Tibial nerve (tissue), 4 donors: ENCODE data around the gene LRRC75B. TPM values are rescaled to one million over a fixed set of nuclear protein-coding genes. Genes with fewer than 3 reads are reported as not detected.
A peak's percentile ranks its signal among the peaks of the same experiment; 100 is the strongest.

Source experiments
- DNase-seq, 2 donors: peaks; one replicate each; pipeline ENCODE4 v3.0.0-alpha.2; 2019; ENCODE audit warnings: low spot score in 2 of 2
- H3K27ac ChIP-seq, 4 donors: fragments of 200-600 bp; sonication (generic) in 3 of 4; one replicate each; pipeline ENCODE4 v1.5.1; 2017 to 2019; ENCODE audit warnings: mild to moderate bottlenecking in 1 of 4
- H3K27me3 ChIP-seq, 2 donors: fragments of 200-600 bp; sonication (generic) in 1 of 2; one replicate each; pipeline versions ENCODE4 v1.5.1 to v1.6.0; 2017 to 2019
- H3K36me3 ChIP-seq, 3 donors: fragments of 200-600 bp; sonication (generic); one replicate each; pipeline ENCODE4 v1.5.1; 2018 to 2019
- H3K4me1 ChIP-seq, 4 donors: fragments of 200-600 bp; sonication (generic) in 3 of 4; one replicate each; pipeline ENCODE4 v1.5.1; 2017 to 2019
- H3K4me3 ChIP-seq, 4 donors: fragments of 200-600 bp; sonication (generic) in 3 of 4; one replicate each; pipeline ENCODE4 v1.5.1; 2017 to 2019; ENCODE audit warnings: mild to moderate bottlenecking in 1 of 4, moderate library complexity in 1 of 4
- H3K9me3 ChIP-seq, 4 donors: fragments of 200-600 bp; sonication (generic) in 3 of 4; one replicate each; pipeline ENCODE4 v1.5.1; 2017 to 2019
- EP300 ChIP-seq, 2 donors: sonication (generic); formaldehyde crosslinking; IDR thresholded peaks; one replicate each; pipeline ENCODE4 v1.6.1; 2017; ENCODE audit warnings: antibody characterized with exemption in 2 of 2, mild to moderate bottlenecking in 1 of 2
- POLR2A ChIP-seq, 2 donors: fragments of 450-650 bp; IDR thresholded peaks; one replicate each; pipeline ENCODE4 v1.6.1; 2017; ENCODE audit warnings: antibody characterized with exemption in 2 of 2, mild to moderate bottlenecking in 2 of 2, moderate library complexity in 2 of 2
- WGBS, 2 donors: methylation state at CpG; one replicate each; pipeline ENCODE4 v1.1.5; 2018; 5-methylcytosine and 5-hydroxymethylcytosine counted together
- total RNA-seq, 4 donors: library from RNA; depleted of rRNA; stranded (reverse); fragments of >200 nt; gene quantifications; one replicate each; pipeline ENCODE4 v1.1.0, GENCODE V29; 2016
- TF ChIP-seq, protein P1 (sequence below), 5 experiments: fragments of 200-600 bp in 3 of 5; fragments of 450-650 bp in 2 of 5; sonication (generic) in 3 of 5; IDR thresholded peaks; one replicate each; pipeline ENCODE4 v1.5.1; 2016 to 2019; ENCODE audit warnings: antibody characterized with exemption in 5 of 5, mild to moderate bottlenecking in 3 of 5, moderate library complexity in 2 of 5

The LRRC75B gene
- total RNA-seq, 4 donors from 2014 or later = 33.5 to 55.7 (median 40.2) TPM

DNA sequence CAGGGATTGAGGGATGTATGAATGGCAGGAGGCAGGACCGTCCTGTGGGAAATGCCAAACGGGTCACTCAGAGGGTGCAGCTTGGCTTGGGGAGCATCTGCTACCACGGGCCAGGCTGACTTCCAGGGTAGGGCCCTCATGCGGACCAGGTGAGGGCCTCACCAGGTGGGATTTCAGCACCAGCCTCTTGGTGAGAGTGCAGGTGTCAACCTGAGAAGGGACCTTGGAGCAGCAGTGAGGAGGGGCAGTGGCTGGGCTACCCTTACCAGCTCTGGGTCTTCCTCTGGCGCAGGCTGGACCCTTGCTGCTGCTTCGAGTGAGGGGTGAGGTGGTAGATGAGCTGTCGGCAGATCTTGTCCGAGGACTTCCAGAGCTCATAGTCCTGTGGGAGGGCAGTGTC lies 4.9 kb downstream of the LRRC75B start:
- no peak for DNase-seq
- Histone ChIP-seq H3K27ac (peak overlapping the region; percentile 70 to 98 (median 94)), H3K36me3 (peaks cover 0 to 50% (median 0%) of the 10 kb centered on the region in 3 donors), H3K4me3 (no peak overlapping the region), H3K27me3 (no peaks in the 10 kb centered on the region), H3K9me3 (no peaks in the 10 kb centered on the region), H3K4me1 (peaks cover 0 to 78% (median 30%) of the 10 kb centered on the region in 4 donors)
- WGBS, 2 donors = 51 to 52% methylated on average over 8 of the region's 8 CpGs
- no peak for TF ChIP-seq EP300 (IDR thresholded peaks at IDR 0.05)
- no peak for TF ChIP-seq POLR2A (IDR thresholded peaks at IDR 0.05)
- TF ChIP-seq, protein P1, sequence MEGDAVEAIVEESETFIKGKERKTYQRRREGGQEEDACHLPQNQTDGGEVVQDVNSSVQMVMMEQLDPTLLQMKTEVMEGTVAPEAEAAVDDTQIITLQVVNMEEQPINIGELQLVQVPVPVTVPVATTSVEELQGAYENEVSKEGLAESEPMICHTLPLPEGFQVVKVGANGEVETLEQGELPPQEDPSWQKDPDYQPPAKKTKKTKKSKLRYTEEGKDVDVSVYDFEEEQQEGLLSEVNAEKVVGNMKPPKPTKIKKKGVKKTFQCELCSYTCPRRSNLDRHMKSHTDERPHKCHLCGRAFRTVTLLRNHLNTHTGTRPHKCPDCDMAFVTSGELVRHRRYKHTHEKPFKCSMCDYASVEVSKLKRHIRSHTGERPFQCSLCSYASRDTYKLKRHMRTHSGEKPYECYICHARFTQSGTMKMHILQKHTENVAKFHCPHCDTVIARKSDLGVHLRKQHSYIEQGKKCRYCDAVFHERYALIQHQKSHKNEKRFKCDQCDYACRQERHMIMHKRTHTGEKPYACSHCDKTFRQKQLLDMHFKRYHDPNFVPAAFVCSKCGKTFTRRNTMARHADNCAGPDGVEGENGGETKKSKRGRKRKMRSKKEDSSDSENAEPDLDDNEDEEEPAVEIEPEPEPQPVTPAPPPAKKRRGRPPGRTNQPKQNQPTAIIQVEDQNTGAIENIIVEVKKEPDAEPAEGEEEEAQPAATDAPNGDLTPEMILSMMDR (IDR thresholded peaks at IDR 0.05) = no peak

DNA sequence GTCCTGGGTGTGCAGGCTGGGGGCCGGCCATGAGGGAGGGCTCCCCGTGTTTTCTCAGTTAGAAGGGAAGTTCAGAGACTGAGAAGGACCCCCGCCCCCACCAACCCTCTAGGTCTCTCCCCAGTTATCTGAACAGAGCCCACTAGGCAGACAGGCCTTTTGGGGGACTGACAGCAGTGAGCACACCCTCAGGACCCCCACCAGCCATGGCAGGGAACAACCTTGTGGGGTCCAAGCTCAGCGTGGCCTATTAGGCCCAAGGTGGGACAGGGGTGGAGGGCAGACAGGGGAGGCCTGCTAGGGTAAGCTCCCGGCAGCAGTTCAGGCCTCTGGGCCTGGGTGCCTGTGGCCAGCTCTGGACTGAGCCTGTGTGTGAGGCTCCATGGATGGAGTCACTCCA lies 5.6 kb downstream of the LRRC75B start:
- no peak for DNase-seq
- 66 to 69% methylated on average over 4 to 5 of the region's 5 CpGs for WGBS, 2 donors

DNA sequence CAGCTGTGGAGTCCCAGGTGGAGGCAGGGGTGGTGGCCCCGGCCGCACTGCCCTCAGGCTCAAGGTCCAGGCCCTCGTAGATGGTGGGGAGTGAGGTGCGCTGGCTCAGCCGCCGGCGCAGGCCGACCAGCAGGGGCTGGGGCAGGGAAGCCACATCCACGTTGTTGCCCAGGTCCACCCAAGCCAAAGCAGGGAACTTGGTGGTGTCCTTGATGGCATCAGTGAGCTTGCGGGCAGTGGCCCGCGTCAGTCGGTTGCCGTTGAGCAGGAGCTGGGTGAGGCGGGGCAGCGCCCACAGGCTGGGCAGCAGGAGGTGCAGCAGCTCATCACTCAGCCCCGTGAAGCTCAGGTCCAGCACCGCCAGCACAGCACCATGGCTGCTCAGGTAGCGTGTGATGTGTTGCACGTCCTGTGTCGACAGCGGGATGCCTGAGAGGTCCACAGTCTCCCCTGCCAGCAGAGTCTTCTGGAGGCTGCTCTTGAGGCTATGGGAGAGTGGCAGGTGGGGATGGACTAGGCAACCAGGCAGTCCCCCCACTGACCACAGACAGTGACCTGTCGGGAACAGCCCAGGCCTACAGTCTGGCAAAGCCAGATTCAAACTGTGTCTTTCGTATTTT lies 6.8 kb downstream of the LRRC75B start:
- H3K4me3 ChIP-seq = no peak overlapping the region
- H3K4me1 ChIP-seq = peaks cover 0 to 69% (median 23%) of the 10 kb centered on the region in 4 donors
- peaks cover 0 to 50% (median 0%) of the 10 kb centered on the region in 3 donors for H3K36me3 ChIP-seq
- TF ChIP-seq, protein P1 (IDR thresholded peaks at IDR 0.05) = no peak
- TF ChIP-seq EP300 (IDR thresholded peaks at IDR 0.05) (no peak), POLR2A (IDR thresholded peaks at IDR 0.05) (no peak)
- peak overlapping the region in 2 of 4 donors; percentile 91 to 97 for H3K27ac ChIP-seq
- DNase-seq = no peak
- H3K27me3 ChIP-seq = no peaks in the 10 kb centered on the region
- WGBS, 2 donors = 86 to 94% methylated on average over 9 to 16 of the region's 24 CpGs
- no peaks in the 10 kb centered on the region for H3K9me3 ChIP-seq

More for the DNA sequence above, 5.6 kb downstream of the LRRC75B start:
- H3K9me3 ChIP-seq = no peaks in the 10 kb centered on the region
- peak overlapping the region in 3 of 4 donors; percentile 92 to 98 (median 97) for H3K27ac ChIP-seq
- H3K27me3 ChIP-seq = no peaks in the 10 kb centered on the region
- peaks cover 0 to 50% (median 0%) of the 10 kb centered on the region in 3 donors for H3K36me3 ChIP-seq
- H3K4me1 ChIP-seq = peaks cover 0 to 79% (median 27%) of the 10 kb centered on the region in 4 donors
- TF ChIP-seq POLR2A (IDR thresholded peaks at IDR 0.05) (no peak), EP300 (IDR thresholded peaks at IDR 0.05) (no peak)
- TF ChIP-seq, protein P1 (IDR thresholded peaks at IDR 0.05) = no peak
- no peak overlapping the region for H3K4me3 ChIP-seq

DNA sequence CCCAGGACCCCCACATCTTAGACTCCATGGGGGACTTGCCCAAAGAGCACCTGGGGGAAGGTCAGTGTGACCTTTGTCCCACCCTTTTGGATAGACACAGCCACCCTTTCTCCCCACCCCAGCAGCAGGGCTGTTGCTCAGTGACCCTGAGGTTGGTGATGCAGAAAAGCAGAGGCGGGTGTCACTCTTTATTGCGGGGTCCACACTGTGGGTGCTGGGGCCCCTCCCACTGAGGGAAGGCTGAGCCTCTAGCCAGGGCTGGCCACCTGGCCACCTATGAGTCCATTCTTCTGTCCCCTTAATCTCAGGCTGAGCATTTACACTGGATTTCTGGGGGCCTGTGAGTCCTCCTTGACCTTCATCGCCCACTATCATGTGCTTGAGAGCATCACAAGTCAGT lies 7.4 kb downstream of the LRRC75B start:
- Histone ChIP-seq H3K4me3 (no peak overlapping the region), H3K36me3 (peaks cover 0 to 50% (median 0%) of the 10 kb centered on the region in 3 donors), H3K4me1 (peaks cover 0 to 64% (median 23%) of the 10 kb centered on the region in 4 donors), H3K9me3 (no peaks in the 10 kb centered on the region), H3K27me3 (no peaks in the 10 kb centered on the region), H3K27ac (peak overlapping the region; percentile 62 to 97 (median 82))
- DNase-seq = no peak
- 63 to 78% methylated on average over 3 of the region's 3 CpGs for WGBS, 2 donors
- TF ChIP-seq EP300 (IDR thresholded peaks at IDR 0.05) (no peak), POLR2A (IDR thresholded peaks at IDR 0.05) (no peak)
- TF ChIP-seq, protein P1 (IDR thresholded peaks at IDR 0.05) = no peak

DNA sequence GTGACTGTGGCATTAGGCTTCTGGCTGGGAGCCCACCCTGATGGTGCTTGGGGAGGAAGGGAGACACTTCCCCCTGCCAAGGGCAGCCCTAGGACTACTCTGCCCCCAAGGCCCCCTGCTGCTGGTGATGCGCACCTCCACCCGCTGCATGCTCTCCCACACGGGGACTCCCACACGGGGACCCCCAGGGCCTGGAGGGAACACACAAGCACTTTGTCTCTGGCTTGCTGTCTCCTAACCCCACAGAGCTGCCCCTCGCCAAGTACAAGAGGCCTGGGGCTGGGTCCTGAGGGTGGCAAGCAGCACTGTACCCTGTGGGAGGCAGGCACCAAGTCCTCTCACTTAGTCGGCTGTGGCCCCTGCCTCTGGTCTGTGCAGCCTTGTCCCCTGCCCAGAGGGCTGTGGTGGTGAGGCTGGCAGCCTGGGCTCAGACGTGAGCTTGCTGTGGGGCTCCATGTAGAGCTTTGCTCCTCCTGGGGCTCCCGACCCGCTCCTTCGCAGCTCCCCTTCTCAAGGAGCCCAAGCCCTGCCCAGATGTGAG lies 7.9 kb downstream of the LRRC75B start:
- Histone ChIP-seq H3K4me1 (peaks cover 0 to 58% (median 23%) of the 10 kb centered on the region in 4 donors), H3K27ac (peak overlapping the region; percentile 62 to 97 (median 82)), H3K9me3 (no peaks in the 10 kb centered on the region), H3K27me3 (no peaks in the 10 kb centered on the region), H3K36me3 (peaks cover 0 to 47% (median 0%) of the 10 kb centered on the region in 3 donors), H3K4me3 (no peak overlapping the region)
- 56% methylated on average over 8 of the region's 10 CpGs; no CpG with 5 or more reads in 1 of the 2 donors for WGBS, 2 donors
- TF ChIP-seq POLR2A (IDR thresholded peaks at IDR 0.05) = no peak
- TF ChIP-seq, protein P1 (IDR thresholded peaks at IDR 0.05) = no peak
- no peak for TF ChIP-seq EP300 (IDR thresholded peaks at IDR 0.05)
- no peak for DNase-seq
